Naive thymus-derived CD8-positive, alpha-beta T cell (primary cell): ENCODE results near the gene POLR3H. TPM values are rescaled to one million over a fixed set of nuclear protein-coding genes. Genes with fewer than 3 reads are reported as not detected.

Source experiments
- ATAC-seq, 2 donors: fragments of 150-1000 bp; cut with Tn5 transposase in 1 of 2; sonication (Bioruptor Pico), chemical (Tn5 transposase) in 1 of 2; 1 replicate in 1 of 2; 2 replicates in 1 of 2; pipeline ENCODE4 v1.10.0; 2021; ENCODE audit warnings: mild to moderate bottlenecking in 2 of 2, moderate library complexity in 2 of 2
- POLR2A ChIA-PET: fragments of 350-600 bp; sonication (Branson Sonifier 250); formaldehyde crosslinking; loops from one replicate; lab custom pipeline; 2021; ENCODE audit warnings: antibody characterized with exemption; lab: Charles Lee
- DNase-seq, 10 donors: peaks; one replicate each; pipeline versions ENCODE4 v3.0.0 to v3.0.0-alpha.2; 2020 to 2022
- H3K27ac Mint-ChIP-seq, 10 donors: one replicate each; pipeline ENCODE4 v1.8.0; 2020 to 2022; ENCODE audit warnings: mild to moderate bottlenecking in 10 of 10, mixed read lengths in 10 of 10, moderate library complexity in 4 of 10, inconsistent platforms in 1 of 10
- H3K27me3 Mint-ChIP-seq, 5 donors: one replicate each; pipeline ENCODE4 v1.8.0; 2021 to 2022; ENCODE audit warnings: mixed read lengths in 5 of 5
- H3K36me3 Mint-ChIP-seq, 3 donors: one replicate each; pipeline ENCODE4 v1.8.0; 2020 to 2022; ENCODE audit warnings: mixed read lengths in 3 of 3, mild to moderate bottlenecking in 2 of 3, inconsistent platforms in 1 of 3
- H3K4me1 Mint-ChIP-seq, 4 donors: one replicate each; pipeline ENCODE4 v1.8.0; 2021 to 2022; ENCODE audit warnings: mixed read lengths in 4 of 4
- H3K4me3 Mint-ChIP-seq, 10 donors: one replicate each; pipeline ENCODE4 v1.8.0; 2020 to 2022; ENCODE audit warnings: mild to moderate bottlenecking in 10 of 10, mixed read lengths in 10 of 10, moderate library complexity in 6 of 10, inconsistent platforms in 1 of 10
- H3K9me3 Mint-ChIP-seq, 9 donors: one replicate each; pipeline ENCODE4 v1.8.0; 2020 to 2022; ENCODE audit warnings: mixed read lengths in 9 of 9, mild to moderate bottlenecking in 3 of 9, inconsistent platforms in 1 of 9, moderate library complexity in 1 of 9
- polyA plus RNA-seq, 3 donors: library from polyadenylated mRNA; unstranded; fragments of 300-500 nt; fragmentation: Illumina TruSeq; gene quantifications; one replicate each; pipeline ENCODE4 v1.2.3, GENCODE V29; 2021
- total RNA-seq, 8 experiments: library from RNA in 2 of 8; stranded (reverse) in 2 of 8; gene quantifications; one replicate each; pipeline ENCODE4 v1.2.3 and lab custom pipeline; 2021 to 2026

The POLR3H gene
- total and polyA plus RNA-seq, 5 experiments from 2014 or later = 24.7 to 54.6 (median 30.9) TPM

DNA sequence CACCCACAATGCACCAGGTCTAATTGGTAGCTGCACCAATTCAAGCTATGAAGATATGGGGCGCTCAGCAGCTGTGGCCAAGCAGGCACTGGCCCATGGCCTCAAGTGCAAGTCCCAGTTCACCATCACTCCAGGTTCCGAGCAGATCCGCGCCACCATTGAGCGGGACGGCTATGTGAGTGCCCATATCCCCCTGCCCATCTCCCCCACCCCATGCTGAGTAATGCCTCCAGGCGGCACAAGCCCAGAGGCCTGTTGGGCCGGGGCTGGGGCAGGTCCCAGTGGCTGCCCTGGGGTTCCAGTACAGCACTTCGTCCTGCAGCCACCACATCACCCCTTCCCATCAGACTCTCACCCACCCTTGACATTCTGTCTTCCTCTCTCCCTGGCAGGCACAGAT is 21.5 kb downstream of the POLR3H start:
- Mint-ChIP-seq H3K27me3 (no peaks in the 10 kb centered on the region), H3K9me3 (no peaks in the 10 kb centered on the region), H3K36me3 (peaks cover 0 to 25% (median 0%) of the 10 kb centered on the region in 3 donors), H3K4me1 (peaks cover 7 to 27% (median 21%) of the 10 kb centered on the region in 4 donors), H3K27ac (peak overlapping the region in 9 of 10 donors; percentile 38 to 88 (median 76)), H3K4me3 (peak overlapping the region in 1 of 10 donors; percentile 20)
- no peak for DNase-seq
- no peak for ATAC-seq
- POLR2A ChIA-PET = interaction anchor here (0.9 to 2.0 kb wide), 2 partner anchors 21 to 119 kb away, joined by 3 to 5 read pairs; partner anchors contain the start of gene POLR3H

DNA sequence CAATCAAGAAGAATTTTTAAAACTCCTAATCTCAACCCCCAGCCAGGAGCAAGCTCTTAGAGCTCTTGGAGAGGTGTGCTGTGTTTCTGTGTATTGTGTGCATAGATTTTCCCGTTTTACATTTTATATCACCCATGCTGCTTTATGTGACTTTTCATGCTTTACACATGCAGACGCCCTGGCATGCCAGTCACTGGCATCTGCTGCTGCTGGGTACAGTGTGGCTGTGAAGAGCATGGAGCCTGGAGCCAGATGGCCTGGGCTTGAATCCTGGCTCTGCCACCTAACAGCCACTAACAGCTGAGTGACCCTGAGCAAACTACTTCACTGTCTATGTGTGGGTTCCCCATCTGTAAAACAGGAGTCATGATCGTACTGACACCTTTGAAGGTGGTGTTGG is 23.1 kb downstream of the POLR3H start:
- no peak overlapping the region for H3K4me3 Mint-ChIP-seq
- peaks cover 0 to 18% (median 0%) of the 10 kb centered on the region in 3 donors for H3K36me3 Mint-ChIP-seq
- H3K27ac Mint-ChIP-seq = peak overlapping the region in 1 of 10 donors; percentile 9
- no peaks in the 10 kb centered on the region for H3K9me3 Mint-ChIP-seq
- POLR2A ChIA-PET = interaction anchor here (0.7 kb wide), 1 partner anchor 113 kb away, joined by 3 read pairs; no protein-coding TSS in a partner anchor
- ATAC-seq = no peak
- peaks cover 7 to 24% (median 15%) of the 10 kb centered on the region in 4 donors for H3K4me1 Mint-ChIP-seq
- no peaks in the 10 kb centered on the region for H3K27me3 Mint-ChIP-seq
- DNase-seq = no peak

DNA sequence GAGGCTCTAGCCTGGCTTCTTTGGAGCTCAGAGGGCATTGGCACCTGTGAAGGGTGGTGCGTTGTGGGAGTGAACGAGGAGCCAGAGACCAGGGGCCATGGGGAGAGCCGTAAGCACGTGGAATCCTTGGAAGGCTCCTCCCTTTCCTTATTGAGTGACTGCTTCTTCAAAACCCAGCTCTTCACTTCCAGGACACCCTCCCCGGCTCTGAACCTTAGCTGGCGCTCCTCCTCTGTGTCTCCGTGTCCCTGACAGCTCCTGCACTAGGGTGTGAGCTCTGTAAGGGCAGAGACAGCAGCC is 26.3 kb downstream of the POLR3H start:
- H3K27ac Mint-ChIP-seq = peak overlapping the region in 1 of 10 donors; percentile 53
- ATAC-seq (no peak), DNase-seq (no peak)
- H3K4me3 Mint-ChIP-seq = no peak overlapping the region
- peaks cover 0 to 4% (median 2%) of the 10 kb centered on the region in 4 donors for H3K4me1 Mint-ChIP-seq
- POLR2A ChIA-PET = interaction anchor here (0.6 to 1.5 kb wide), 6 partner anchors 26 to 114 kb away, joined by 3 to 7 read pairs (median 4); partner anchors contain the start of genes PHF5A and POLR3H
- no peaks in the 10 kb centered on the region for H3K27me3 Mint-ChIP-seq
- no peaks in the 10 kb centered on the region for H3K9me3 Mint-ChIP-seq
- peaks cover 0 to 34% (median 6%) of the 10 kb centered on the region in 3 donors for H3K36me3 Mint-ChIP-seq

DNA sequence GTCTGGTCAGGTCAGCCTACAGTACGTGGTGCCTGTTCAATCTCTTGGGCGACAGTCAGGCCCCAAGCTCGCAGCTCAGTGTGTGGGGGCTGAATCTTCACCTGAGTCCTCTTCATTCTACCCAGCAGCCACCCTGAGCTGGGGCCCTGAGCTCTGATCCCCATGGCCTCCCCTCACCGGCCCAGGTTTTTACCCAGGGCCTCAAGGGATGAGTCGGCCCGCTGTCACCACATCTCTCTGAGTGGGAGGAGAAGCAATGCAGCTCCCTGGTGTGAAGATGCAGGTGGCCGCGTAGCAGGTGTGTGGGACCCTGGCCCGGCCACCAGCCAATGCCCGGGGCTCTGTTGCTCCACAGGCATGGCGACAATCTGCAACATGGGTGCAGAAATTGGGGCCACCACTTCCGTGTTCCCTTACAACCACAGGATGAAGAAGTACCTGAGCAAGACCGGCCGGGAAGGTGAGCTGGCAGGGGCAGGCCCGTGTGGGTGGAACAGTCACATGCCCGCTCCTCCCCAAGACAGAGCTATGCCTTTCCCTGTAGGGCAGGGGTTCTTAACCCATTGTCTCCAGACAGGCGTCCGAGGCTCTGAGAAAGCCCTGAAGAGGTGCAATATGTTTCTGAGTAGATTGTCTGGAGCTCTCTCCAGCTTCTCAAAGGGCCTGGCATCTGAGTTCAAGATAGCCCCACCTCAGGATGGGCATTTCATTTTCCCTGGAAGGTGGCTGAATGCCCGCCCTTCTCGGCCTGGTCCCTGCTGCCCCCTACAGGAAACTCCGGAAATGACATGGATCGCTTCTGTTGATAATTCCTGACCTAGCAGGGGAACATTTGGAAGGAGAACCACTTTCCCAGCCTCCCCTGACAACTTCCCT is 26.9 kb downstream of the POLR3H start:
- H3K4me1 Mint-ChIP-seq = peaks cover 0 to 3% (median 1%) of the 10 kb centered on the region in 4 donors
- POLR2A ChIA-PET = interaction anchor here (0.6 to 1.5 kb wide), 7 partner anchors 27 to 114 kb away, joined by 3 to 7 read pairs (median 4); partner anchors contain the start of genes PHF5A and POLR3H
- no peak overlapping the region for H3K4me3 Mint-ChIP-seq
- peaks cover 0 to 40% (median 6%) of the 10 kb centered on the region in 3 donors for H3K36me3 Mint-ChIP-seq
- ATAC-seq = no peak
- H3K27me3 Mint-ChIP-seq = no peaks in the 10 kb centered on the region
- peak in 5 of 10 donors; percentile 15 to 46 (median 35) for DNase-seq
- no peak overlapping the region for H3K27ac Mint-ChIP-seq
- no peaks in the 10 kb centered on the region for H3K9me3 Mint-ChIP-seq

DNA sequence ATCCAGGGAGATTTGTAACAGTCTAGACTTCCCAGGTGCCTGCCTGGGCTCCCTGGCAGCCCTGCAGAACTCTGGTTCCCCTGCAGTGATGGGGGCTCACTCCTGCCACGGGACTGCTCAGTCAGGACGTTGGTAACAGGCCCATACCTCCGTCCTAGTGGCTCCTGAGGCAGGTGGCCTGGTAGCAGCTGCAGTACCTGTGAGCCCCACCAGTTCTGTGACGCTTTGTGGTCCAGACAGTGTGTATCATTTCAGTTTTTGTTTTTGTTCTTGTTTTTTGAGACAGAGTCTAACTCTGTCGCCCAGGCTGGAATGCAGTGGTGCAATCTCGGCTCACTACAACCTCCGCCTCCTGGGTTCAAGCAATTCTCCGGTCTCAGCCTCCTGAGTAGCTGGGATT is 27.8 kb downstream of the POLR3H start:
- ATAC-seq = no peak
- H3K4me3 Mint-ChIP-seq = no peak overlapping the region
- peaks cover 0 to 3% (median 0%) of the 10 kb centered on the region in 4 donors for H3K4me1 Mint-ChIP-seq

DNA sequence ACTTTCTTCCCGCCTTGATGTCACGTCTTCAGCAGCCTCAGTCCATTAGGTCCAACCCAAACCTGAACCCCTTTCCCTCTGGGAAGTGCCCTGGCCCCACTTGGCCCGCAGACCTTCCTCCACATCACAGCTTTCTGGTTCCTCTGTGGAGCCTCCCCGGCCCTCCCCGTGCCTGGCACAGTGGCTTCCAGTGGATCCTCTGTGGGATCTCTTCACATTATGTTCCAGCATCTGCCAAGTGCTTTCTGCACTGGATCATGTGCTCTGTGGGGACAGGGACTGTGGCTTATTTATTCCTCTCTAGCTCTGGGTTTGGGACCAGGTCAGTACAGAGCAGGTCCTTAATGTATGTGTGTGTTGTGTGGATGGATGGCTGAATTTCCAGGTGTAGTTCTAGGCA is 30.9 kb downstream of the POLR3H start:
- no peaks in the 10 kb centered on the region for H3K9me3 Mint-ChIP-seq
- peaks cover 0 to 63% (median 6%) of the 10 kb centered on the region in 3 donors for H3K36me3 Mint-ChIP-seq
- H3K27ac Mint-ChIP-seq = peak overlapping the region in 2 of 10 donors; percentile 53 to 70
- DNase-seq (no peak), ATAC-seq (no peak)
- no peak overlapping the region for H3K4me3 Mint-ChIP-seq
- H3K4me1 Mint-ChIP-seq = peaks cover 0 to 8% (median 0%) of the 10 kb centered on the region in 4 donors
- H3K27me3 Mint-ChIP-seq = no peaks in the 10 kb centered on the region
- POLR2A ChIA-PET = interaction anchor here (0.6 kb wide), 1 partner anchor 11 kb away, joined by 4 read pairs; no protein-coding TSS in a partner anchor

More for the DNA sequence above, 27.8 kb downstream of the POLR3H start:
- POLR2A ChIA-PET = no interaction called here
- DNase-seq = no peak
- H3K27me3 Mint-ChIP-seq = no peaks in the 10 kb centered on the region
- no peaks in the 10 kb centered on the region for H3K9me3 Mint-ChIP-seq
- H3K27ac Mint-ChIP-seq = no peak overlapping the region
- peaks cover 0 to 47% (median 6%) of the 10 kb centered on the region in 3 donors for H3K36me3 Mint-ChIP-seq

DNA sequence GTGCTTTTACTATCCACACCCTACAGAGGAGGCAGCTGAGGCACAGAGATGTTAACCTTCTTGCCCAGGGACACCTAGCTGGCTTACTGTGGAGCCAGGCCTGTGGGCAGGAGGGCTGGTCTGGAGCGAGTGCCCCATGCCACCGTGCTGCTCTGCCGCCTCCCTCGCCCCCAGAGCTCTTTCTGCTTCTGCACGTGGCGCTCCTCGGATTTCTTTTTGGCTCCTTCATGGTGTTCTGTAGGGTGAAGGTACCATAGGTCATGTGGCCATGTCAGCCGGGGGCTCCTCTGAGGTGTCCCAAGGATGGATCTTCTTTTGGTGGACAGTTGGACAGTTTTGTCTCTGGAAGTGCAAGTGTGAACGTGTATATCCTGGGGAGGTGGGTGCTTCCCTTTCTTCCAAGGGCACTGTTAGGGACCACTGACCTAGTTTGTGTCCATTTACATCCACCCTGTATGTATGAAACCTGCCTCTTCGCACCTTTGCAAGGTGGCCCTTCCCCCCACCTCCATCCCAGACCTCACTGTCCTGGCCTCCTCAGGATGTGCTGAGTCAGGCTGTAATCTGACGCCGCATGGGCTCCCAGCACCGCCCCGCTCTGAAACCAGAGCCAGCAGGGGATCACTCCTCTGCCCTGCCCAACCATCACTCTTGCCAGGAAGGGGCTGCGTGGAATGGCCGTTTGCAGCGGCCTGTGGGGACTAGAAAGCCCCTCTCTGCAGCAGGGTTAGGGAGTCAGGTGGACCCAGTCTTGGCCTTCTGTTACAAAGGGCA is 31.7 kb downstream of the POLR3H start:
- no peaks in the 10 kb centered on the region for H3K9me3 Mint-ChIP-seq
- no peaks in the 10 kb centered on the region for H3K27me3 Mint-ChIP-seq
- ATAC-seq (no peak), DNase-seq (no peak)
- POLR2A ChIA-PET = interaction anchor here (0.6 kb wide), 1 partner anchor 12 kb away, joined by 4 read pairs; no protein-coding TSS in a partner anchor
- peaks cover 0 to 70% (median 6%) of the 10 kb centered on the region in 3 donors for H3K36me3 Mint-ChIP-seq
- peak overlapping the region in 2 of 10 donors; percentile 27 to 70 for H3K27ac Mint-ChIP-seq
- H3K4me1 Mint-ChIP-seq = peaks cover 0 to 8% (median 0%) of the 10 kb centered on the region in 4 donors
- H3K4me3 Mint-ChIP-seq = no peak overlapping the region

DNA sequence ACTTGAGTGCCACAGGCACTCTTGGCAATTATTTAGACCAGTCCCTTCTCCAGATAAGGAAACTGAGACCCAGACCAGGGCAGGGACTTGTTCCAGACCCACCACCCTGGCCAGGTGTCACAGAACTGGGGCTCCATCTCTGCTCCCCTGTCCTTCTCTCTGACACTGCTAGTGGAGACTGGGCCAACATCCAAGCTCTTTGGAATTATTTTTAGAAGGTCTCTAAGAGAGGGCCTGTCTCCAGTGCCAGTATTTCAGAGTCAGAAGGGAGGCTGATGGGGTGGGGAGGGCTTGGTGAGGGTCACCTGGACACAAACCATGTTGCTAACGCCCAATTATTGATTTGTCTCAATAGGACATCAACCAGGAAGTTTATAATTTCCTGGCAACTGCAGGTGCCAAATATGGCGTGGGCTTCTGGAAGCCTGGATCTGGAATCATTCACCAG is 32.7 kb downstream of the POLR3H start:
- POLR2A ChIA-PET = no interaction called here
- H3K27me3 Mint-ChIP-seq = no peaks in the 10 kb centered on the region
- peaks cover 0 to 8% (median 0%) of the 10 kb centered on the region in 4 donors for H3K4me1 Mint-ChIP-seq
- no peak overlapping the region for H3K4me3 Mint-ChIP-seq
- H3K9me3 Mint-ChIP-seq = no peaks in the 10 kb centered on the region
- H3K27ac Mint-ChIP-seq = peak overlapping the region in 1 of 10 donors; percentile 49
- DNase-seq (peak in 1 of 10 donors; percentile 3), ATAC-seq (no peak)
- peaks cover 0 to 76% (median 6%) of the 10 kb centered on the region in 3 donors for H3K36me3 Mint-ChIP-seq

DNA sequence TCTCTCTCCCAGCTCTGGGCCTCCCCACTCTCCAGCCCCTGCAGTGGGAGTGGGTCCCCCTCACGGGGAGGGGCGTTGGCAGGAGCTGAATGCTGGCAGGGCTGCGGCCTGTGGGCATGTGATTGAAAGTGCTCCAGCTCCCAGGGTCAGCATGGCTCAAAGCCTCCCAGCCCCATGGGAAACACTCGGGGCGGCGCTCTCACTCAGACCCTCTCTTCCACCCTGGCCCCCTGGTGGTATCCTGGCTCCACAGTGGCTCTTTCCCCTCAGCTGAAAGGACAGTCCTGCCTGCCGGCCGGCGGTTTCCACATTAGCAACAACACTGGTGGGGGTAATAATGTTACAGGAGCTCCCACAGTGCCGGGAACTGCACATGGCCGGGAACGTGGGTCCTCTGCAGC is 35.5 kb downstream of the POLR3H start:
- Mint-ChIP-seq H3K9me3 (no peaks in the 10 kb centered on the region), H3K27me3 (no peaks in the 10 kb centered on the region), H3K4me1 (peaks cover 0 to 8% (median under 1%) of the 10 kb centered on the region in 4 donors), H3K36me3 (peaks cover 0 to 71% (median 8%) of the 10 kb centered on the region in 3 donors), H3K4me3 (no peak overlapping the region), H3K27ac (peak overlapping the region in 1 of 10 donors; percentile 85)
- POLR2A ChIA-PET = no interaction called here
- no peak for ATAC-seq
- DNase-seq = peak in 1 of 10 donors; percentile 9

DNA sequence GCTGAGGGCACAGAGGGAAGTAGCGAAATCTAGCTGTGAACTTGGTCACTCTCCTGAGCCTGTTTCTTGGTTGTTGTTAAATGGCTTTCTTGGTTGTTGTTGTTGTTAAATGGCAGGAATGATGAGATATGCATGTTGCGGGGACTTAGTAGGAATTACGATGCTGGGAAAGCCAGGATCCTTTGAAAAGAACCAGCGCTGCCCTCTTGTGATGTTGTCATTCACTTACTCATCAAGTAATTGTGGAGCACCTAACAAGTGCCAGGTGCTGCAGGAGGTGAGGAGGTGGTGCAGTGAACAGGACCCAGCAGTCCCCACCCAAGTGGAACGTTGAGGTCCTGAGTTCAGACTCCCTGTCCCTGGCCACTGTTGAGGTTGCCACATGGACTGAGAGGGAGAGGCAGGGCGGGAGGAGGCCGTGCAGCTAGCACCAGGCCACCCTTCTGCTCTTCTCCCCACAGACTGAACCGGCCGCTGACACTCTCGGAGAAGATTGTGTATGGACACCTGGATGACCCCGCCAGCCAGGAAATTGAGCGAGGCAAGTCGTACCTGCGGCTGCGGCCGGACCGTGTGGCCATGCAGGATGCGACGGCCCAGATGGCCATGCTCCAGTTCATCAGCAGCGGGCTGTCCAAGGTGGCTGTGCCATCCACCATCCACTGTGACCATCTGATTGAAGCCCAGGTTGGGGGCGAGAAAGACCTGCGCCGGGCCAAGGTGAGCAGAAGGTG is 36.8 kb downstream of the POLR3H start:
- POLR2A ChIA-PET = no interaction called here
- Mint-ChIP-seq H3K36me3 (peaks cover 0 to 69% (median 2%) of the 10 kb centered on the region in 3 donors), H3K4me3 (no peak overlapping the region), H3K4me1 (peaks cover 0 to 5% (median 1%) of the 10 kb centered on the region in 4 donors), H3K27ac (peak overlapping the region in 2 of 10 donors; percentile 43 to 66), H3K27me3 (no peaks in the 10 kb centered on the region), H3K9me3 (no peaks in the 10 kb centered on the region)
- DNase-seq (no peak), ATAC-seq (no peak)

DNA sequence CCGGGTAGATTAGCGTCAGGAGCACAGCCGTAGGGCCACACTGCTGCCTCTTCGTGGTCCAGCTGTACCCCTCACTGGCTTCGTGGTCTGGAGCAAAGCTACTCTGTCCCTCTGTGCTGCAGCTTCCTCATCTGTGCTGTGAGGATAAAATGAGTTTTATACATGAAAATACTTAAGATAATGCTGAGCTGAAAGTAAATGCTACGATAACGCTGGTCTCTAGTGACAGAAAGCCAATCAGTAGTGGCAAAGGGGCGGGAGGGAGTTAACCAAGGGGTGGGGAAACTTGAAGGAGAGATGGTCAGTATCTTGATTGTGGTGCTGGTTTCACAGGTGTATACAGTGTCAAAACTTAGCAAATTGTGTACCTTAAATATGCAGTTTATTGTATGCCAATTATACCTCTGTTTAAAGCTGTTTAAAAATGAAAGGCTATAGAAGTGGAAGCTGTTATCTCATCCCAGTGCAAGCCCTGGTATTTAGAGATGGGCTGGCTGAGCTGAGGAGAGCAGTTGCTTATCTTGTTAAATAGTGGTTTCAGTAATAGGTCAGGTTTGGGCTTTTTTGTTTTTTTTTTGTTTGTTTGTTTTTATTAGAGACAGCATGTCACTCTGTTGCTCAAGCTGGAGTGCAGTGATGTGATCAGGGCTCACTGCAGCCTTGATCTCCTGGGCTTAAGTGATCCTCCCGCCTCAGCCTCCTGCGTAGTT is 38.6 kb downstream of the POLR3H start:
- Mint-ChIP-seq H3K27ac (no peak overlapping the region), H3K4me3 (no peak overlapping the region), H3K4me1 (peaks cover 0 to 4% (median 4%) of the 10 kb centered on the region in 4 donors), H3K36me3 (peaks cover 0 to 77% (median 2%) of the 10 kb centered on the region in 3 donors), H3K9me3 (no peaks in the 10 kb centered on the region), H3K27me3 (no peaks in the 10 kb centered on the region)
- DNase-seq (no peak), ATAC-seq (no peak)
- POLR2A ChIA-PET = no interaction called here
